ENCODE measurements around the gene ELAVL2. TPM values are rescaled to one million over a fixed set of nuclear protein-coding genes. Genes with fewer than 3 reads are reported as not detected.

The ELAVL2 gene
- total and polyA plus RNA-seq, 9 of the 15 experiments (the other 6 are each of a cell fraction or from before 2014, with no cell fraction given), result not detected

GRCh38 chr9:23740531-23740930, 85.5 kb downstream of the ELAVL2 start:
- TF ChIP-seq ZKSCAN1 (IDR thresholded peaks at IDR 0.05; ENCODE audit: low read depth, low read length), result no peak
- no peak for TF ChIP-seq ESRRB (CRISPR knock-in tag; IDR thresholded peaks at IDR 0.05; ENCODE audit: borderline replicate concordance)
- no peak for TF ChIP-seq RBM39 (optimal IDR thresholded peaks at IDR 0.05; ENCODE audit: low read depth, low read length)
- TF ChIP-seq HLTF (IDR thresholded peaks at IDR 0.05), result no peak
- TF ChIP-seq MED1 (CRISPR knock-in tag; IDR thresholded peaks at IDR 0.05; ENCODE audit: borderline replicate concordance), result no peak
- no peak for TF ChIP-seq TOE1 (IDR thresholded peaks at IDR 0.05; ENCODE audit: borderline replicate concordance)
- TF ChIP-seq TOE1 (CRISPR knock-in tag; IDR thresholded peaks at IDR 0.05; ENCODE audit: borderline replicate concordance, low read depth), result no peak
- no peak for TF ChIP-seq ATF3 (IDR thresholded peaks at IDR 0.05)
- no peak for TF ChIP-seq ATF3 (CRISPR knock-in tag; conservative IDR thresholded peaks at IDR 0.05)
- no peak for TF ChIP-seq FOXK1 (CRISPR knock-in tag; IDR thresholded peaks at IDR 0.05; ENCODE audit: borderline replicate concordance)
- no peak for TF ChIP-seq ZNF311 (CRISPR knock-in tag; IDR thresholded peaks at IDR 0.05)
- TF ChIP-seq USF1 (CRISPR knock-in tag; IDR thresholded peaks at IDR 0.05), result no peak
- TF ChIP-seq POLR3A (IDR thresholded peaks at IDR 0.05; ENCODE audit: borderline replicate concordance, extremely low read depth, insufficient read depth, insufficient read length), result no peak
- TF ChIP-seq MCM2 (IDR thresholded peaks at IDR 0.05; ENCODE audit: low read depth), result no peak
- TF ChIP-seq ILK (tag; IDR thresholded peaks at IDR 0.05; ENCODE audit: borderline replicate concordance, low read depth), result no peak
- TF ChIP-seq TFAP4 (CRISPR knock-in tag; IDR thresholded peaks at IDR 0.05; ENCODE audit: borderline replicate concordance), result no peak
- no peak for TF ChIP-seq ZNF830 (CRISPR knock-in tag; IDR thresholded peaks at IDR 0.05)
- TF ChIP-seq RNF2 (IDR thresholded peaks at IDR 0.05), result no peak
- no peak overlapping the region for H3K27ac ChIP-seq (ENCODE audit: extremely low read depth, low read depth, low read length)
- FAIRE-seq (no peak), ATAC-seq (no peak), DNase-seq (ENCODE audit: extremely low read depth in 1 of 4, low spot score in 3 of 4) (no peak)
- WGBS (ENCODE audit: insufficient coverage, low coverage, missing lambda C conversion rate), result no CpG with 5 or more reads among the region's 2 CpGs
- no peaks in the 10 kb centered on the region for H3K36me3 ChIP-seq (ENCODE audit: control insufficient read depth, insufficient read depth, low read length)
- H3K27me3 ChIP-seq (ENCODE audit: control insufficient read depth in 2 of 2, insufficient read depth in 2 of 2, low read length in 2 of 2), result no peaks in the 10 kb centered on the region
- in situ Hi-C loops (cut with MboI), result no loop called here
- intact Hi-C loops (cut with micrococcal nuclease), result no loop called here
- H3K79me2 ChIP-seq (ENCODE audit: control insufficient read depth, insufficient read depth, low read length), result no peaks in the 10 kb centered on the region
- no peaks in the 10 kb centered on the region for H3K9me1 ChIP-seq (ENCODE audit: control insufficient read depth, insufficient read depth, low read length)
- POLR2A ChIA-PET, result no interaction called here
- no peaks in the 10 kb centered on the region for H3K9me3 ChIP-seq (replicated peaks; ENCODE audit: control insufficient read depth, insufficient read depth, low read depth, low read length)
- no peaks in the 10 kb centered on the region for H4K20me1 ChIP-seq (replicated peaks; ENCODE audit: control insufficient read depth, insufficient read depth, low read length)
- CTCF ChIA-PET (ENCODE audit: low intra/inter-chr PET ratio), result no interaction called here
- H3K9ac ChIP-seq (ENCODE audit: insufficient read depth in 1 of 2, low read depth in 2 of 2, low read length in 2 of 2), result no peak overlapping the region
- H2AFZ ChIP-seq (ENCODE audit: low read depth, low read length), result no peak overlapping the region
- H3K4me3 ChIP-seq, result no peak overlapping the region
- no TSS peak for BruUV-seq (replicated peaks)
- no peaks in the 10 kb centered on the region for H3K4me1 ChIP-seq (replicated peaks in 1 of 2; ENCODE audit: control insufficient read depth in 2 of 2, insufficient read depth in 2 of 2, low read length in 2 of 2)
- no peak overlapping the region for H3K4me2 ChIP-seq (ENCODE audit: insufficient read depth, low read length)
